ENCODE data around the gene GOLGA2. TPM values are rescaled to one million over a fixed set of nuclear protein-coding genes. Genes with fewer than 3 reads are reported as not detected.

GOLGA2 gene
- total and polyA plus RNA-seq, 2 donors (not counting 1 experiment from before 2014, with no cell fraction given): 118 to 126 TPM

DNA sequence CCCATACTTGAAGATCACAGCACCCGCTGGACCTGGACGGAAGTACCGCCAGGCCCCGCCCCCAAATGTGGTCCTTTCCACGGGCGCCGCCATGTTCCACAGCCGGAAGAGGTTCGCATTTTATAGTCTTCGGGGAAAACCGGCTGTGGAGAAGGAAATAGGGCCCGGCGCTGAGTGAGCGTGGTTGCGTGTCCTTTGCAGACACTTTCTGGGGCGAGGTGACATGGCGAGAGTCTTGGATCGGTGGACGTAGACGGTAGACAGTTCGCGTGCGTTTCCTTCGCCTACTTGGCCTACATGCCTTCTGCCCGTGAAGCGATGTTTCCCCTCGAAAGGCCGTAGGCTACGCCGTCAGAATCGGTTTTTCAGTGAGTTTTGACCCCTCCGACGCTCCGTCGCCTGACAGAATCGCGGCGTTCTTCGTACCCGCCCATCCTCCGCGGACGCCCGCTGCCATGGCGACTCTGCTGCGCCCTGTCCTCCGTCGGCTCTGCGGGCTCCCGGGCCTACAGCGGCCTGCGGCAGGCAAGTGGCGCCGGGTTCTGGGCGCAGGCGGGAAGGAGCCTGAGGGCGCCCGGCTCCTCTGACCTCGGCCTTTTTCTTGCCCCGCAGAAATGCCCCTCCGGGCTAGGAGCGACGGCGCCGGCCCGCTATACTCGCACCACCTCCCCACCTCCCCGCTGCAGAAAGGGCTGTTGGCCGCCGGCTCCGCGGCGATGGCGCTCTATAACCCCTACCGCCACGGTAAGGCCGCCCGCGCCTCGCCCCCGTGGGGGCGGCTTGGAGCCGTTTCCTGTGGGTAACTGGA, 46.8 kb upstream of the GOLGA2 start, which contains the start of the genes COQ4 and TRUB2:
COQ4 (plus strand) TSS at position 436 of the 808 bp plus-strand sequence; CDS start at position 456, 20 bp downstream.
TRUB2 (minus strand) TSS at position 44 of the 808 bp plus-strand sequence; CDS start at position 5, 39 bp downstream.
- peaks cover 8% of the 10 kb centered on the region for H3K36me3 ChIP-seq (ENCODE audit: control insufficient read depth, insufficient read depth, low read length)
- H3K79me2 ChIP-seq (ENCODE audit: control insufficient read depth, insufficient read depth, low read length): peaks cover 29% of the 10 kb centered on the region
- peak; percentile 94 to 96 for DNase-seq (ENCODE audit: low read depth in 2 of 2)
- H2AFZ ChIP-seq (ENCODE audit: low read length): peak within 1 kb of the TSS; percentile 94
- H3K9ac ChIP-seq (ENCODE audit: insufficient read depth, low read length): peak within 1 kb of the TSS; percentile 63
- TF ChIP-seq EZH2 (IDR thresholded peaks at IDR 0.05; ENCODE audit: low read length, missing control alignments): no peak
- TF ChIP-seq, protein P1, sequence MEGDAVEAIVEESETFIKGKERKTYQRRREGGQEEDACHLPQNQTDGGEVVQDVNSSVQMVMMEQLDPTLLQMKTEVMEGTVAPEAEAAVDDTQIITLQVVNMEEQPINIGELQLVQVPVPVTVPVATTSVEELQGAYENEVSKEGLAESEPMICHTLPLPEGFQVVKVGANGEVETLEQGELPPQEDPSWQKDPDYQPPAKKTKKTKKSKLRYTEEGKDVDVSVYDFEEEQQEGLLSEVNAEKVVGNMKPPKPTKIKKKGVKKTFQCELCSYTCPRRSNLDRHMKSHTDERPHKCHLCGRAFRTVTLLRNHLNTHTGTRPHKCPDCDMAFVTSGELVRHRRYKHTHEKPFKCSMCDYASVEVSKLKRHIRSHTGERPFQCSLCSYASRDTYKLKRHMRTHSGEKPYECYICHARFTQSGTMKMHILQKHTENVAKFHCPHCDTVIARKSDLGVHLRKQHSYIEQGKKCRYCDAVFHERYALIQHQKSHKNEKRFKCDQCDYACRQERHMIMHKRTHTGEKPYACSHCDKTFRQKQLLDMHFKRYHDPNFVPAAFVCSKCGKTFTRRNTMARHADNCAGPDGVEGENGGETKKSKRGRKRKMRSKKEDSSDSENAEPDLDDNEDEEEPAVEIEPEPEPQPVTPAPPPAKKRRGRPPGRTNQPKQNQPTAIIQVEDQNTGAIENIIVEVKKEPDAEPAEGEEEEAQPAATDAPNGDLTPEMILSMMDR (conservative IDR thresholded peaks at IDR 0.05 in 1 of 2, IDR thresholded peaks at IDR 0.05 in 1 of 2; ENCODE audit: low read depth in 1 of 2, low read length in 2 of 2): no peak
- no peaks in the 10 kb centered on the region for H3K9me3 ChIP-seq (ENCODE audit: control insufficient read depth, insufficient read depth, low read depth, low read length)
- peak within 1 kb of the TSS; percentile 82 to 89 (median 88) for H3K4me3 ChIP-seq (replicated peaks in 1 of 4; ENCODE audit: control extremely low read depth in 1 of 4, insufficient read depth in 1 of 4, low read depth in 3 of 4, low read length in 4 of 4)
- peak within 1 kb of the TSS; percentile 81 for H3K27ac ChIP-seq (ENCODE audit: insufficient read depth, low read length)
- H4K20me1 ChIP-seq (ENCODE audit: control insufficient read depth, extremely low read depth, insufficient read depth, low read length): no peaks in the 10 kb centered on the region
- H3K4me2 ChIP-seq (ENCODE audit: extremely low read depth, insufficient read depth, low read length): peak within 1 kb of the TSS; percentile 73
- H3K27me3 ChIP-seq (ENCODE audit: control insufficient read depth, insufficient read depth, low read length): no peaks in the 10 kb centered on the region
- peaks cover 9% of the 10 kb centered on the region for H3K4me1 ChIP-seq (ENCODE audit: control insufficient read depth, extremely low read depth, insufficient read depth, low read length)

DNA sequence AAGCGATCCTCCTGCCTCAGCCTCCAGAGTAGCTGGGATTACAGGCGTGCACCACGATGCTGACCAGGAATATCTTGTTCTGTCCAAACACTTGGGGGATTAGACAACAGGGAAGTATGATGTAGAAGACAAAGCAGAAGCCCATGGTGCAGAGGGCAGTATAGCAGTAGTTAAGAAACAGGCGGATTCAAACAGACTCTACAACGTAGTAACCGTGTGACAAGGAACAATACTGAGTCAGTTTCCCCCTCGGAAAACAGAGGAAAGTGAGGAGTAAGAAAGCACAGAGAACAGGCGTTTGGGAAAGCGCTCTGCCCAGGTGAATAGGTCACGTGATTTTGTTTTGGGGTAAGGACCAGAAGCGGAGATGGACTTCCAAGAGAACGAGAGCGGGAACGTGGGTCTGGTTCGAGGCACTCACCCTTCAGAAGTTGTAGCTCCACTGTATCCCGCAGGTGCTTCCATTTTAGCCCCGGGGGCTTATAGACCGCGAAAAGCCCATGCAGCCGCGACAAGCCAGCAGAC, 46.1 kb upstream of the GOLGA2 start:
- Histone ChIP-seq H3K79me2 (ENCODE audit: control insufficient read depth, insufficient read depth, low read length) (peaks cover 29% of the 10 kb centered on the region), H3K9ac (ENCODE audit: insufficient read depth, low read length) (peak overlapping the region; percentile 63), H3K9me3 (ENCODE audit: control insufficient read depth, insufficient read depth, low read depth, low read length) (no peaks in the 10 kb centered on the region), H3K27me3 (ENCODE audit: control insufficient read depth, insufficient read depth, low read length) (no peaks in the 10 kb centered on the region), H3K27ac (ENCODE audit: insufficient read depth, low read length) (peak overlapping the region; percentile 21), H3K4me2 (ENCODE audit: extremely low read depth, insufficient read depth, low read length) (peak overlapping the region; percentile 73), H3K4me3 (replicated peaks in 1 of 4; ENCODE audit: control extremely low read depth in 1 of 4, insufficient read depth in 1 of 4, low read depth in 3 of 4, low read length in 4 of 4) (peak overlapping the region; percentile 82 to 89 (median 88)), H3K4me1 (ENCODE audit: control insufficient read depth, extremely low read depth, insufficient read depth, low read length) (peaks cover 9% of the 10 kb centered on the region), H3K36me3 (ENCODE audit: control insufficient read depth, insufficient read depth, low read length) (peaks cover 10% of the 10 kb centered on the region), H2AFZ (ENCODE audit: low read length) (peak overlapping the region; percentile 89), H4K20me1 (ENCODE audit: control insufficient read depth, extremely low read depth, insufficient read depth, low read length) (no peaks in the 10 kb centered on the region)
- DNase-seq (ENCODE audit: low read depth in 2 of 2): no peak
- no peak for TF ChIP-seq EZH2 (IDR thresholded peaks at IDR 0.05; ENCODE audit: low read length, missing control alignments)
- TF ChIP-seq, protein P1 (conservative IDR thresholded peaks at IDR 0.05 in 1 of 2, IDR thresholded peaks at IDR 0.05 in 1 of 2; ENCODE audit: low read depth in 1 of 2, low read length in 2 of 2): no peak

DNA sequence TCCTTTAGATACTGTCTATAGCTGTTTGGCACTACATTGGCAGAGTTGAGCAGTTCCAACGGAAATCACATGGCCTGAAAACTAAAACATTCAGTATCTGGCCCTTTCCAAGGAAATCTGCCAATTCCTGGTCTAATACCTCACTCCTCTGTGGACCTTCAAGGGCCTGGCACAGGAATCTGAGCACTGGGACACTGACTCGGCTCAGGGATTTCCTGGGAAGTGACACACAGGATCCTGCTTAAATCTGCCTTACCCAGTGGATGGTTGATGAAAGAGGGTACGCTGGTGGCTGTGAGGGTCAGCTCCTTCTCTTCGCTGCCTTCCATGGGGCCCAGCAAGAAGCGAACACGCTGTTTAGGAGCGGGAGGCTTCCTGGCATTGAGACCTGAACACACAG, 45.5 kb upstream of the GOLGA2 start:
- Histone ChIP-seq H3K9ac (ENCODE audit: insufficient read depth, low read length) (no peak overlapping the region), H4K20me1 (ENCODE audit: control insufficient read depth, extremely low read depth, insufficient read depth, low read length) (no peaks in the 10 kb centered on the region), H3K27me3 (ENCODE audit: control insufficient read depth, insufficient read depth, low read length) (no peaks in the 10 kb centered on the region), H3K27ac (ENCODE audit: insufficient read depth, low read length) (no peak overlapping the region), H3K9me3 (ENCODE audit: control insufficient read depth, insufficient read depth, low read depth, low read length) (no peaks in the 10 kb centered on the region), H3K79me2 (ENCODE audit: control insufficient read depth, insufficient read depth, low read length) (peaks cover 29% of the 10 kb centered on the region), H2AFZ (ENCODE audit: low read length) (no peak overlapping the region), H3K4me1 (ENCODE audit: control insufficient read depth, extremely low read depth, insufficient read depth, low read length) (peaks cover 9% of the 10 kb centered on the region), H3K4me3 (replicated peaks in 1 of 4; ENCODE audit: control extremely low read depth in 1 of 4, insufficient read depth in 1 of 4, low read depth in 3 of 4, low read length in 4 of 4) (peak overlapping the region; percentile 82 to 89 (median 88)), H3K4me2 (ENCODE audit: extremely low read depth, insufficient read depth, low read length) (peak overlapping the region; percentile 73), H3K36me3 (ENCODE audit: control insufficient read depth, insufficient read depth, low read length) (peaks cover 12% of the 10 kb centered on the region)
- no peak for TF ChIP-seq EZH2 (IDR thresholded peaks at IDR 0.05; ENCODE audit: low read length, missing control alignments)
- TF ChIP-seq, protein P1 (conservative IDR thresholded peaks at IDR 0.05 in 1 of 2, IDR thresholded peaks at IDR 0.05 in 1 of 2; ENCODE audit: low read depth in 1 of 2, low read length in 2 of 2): no peak
- no peak for DNase-seq (ENCODE audit: low read depth in 2 of 2)

All from fibroblast of lung (primary cell).